HG02852 (cell line): ENCODE measurements around the gene PMEPA1.

Experiments used
- ATAC-seq: cut with Tn5 transposase; IDR thresholded peaks from one replicate; pipeline ENCODE4 v1.9.1; 2021; ENCODE audit warnings: mild to moderate bottlenecking, moderate library complexity; ENCODE audit not compliant: unreplicated experiment

The PMEPA1 gene

DNA sequence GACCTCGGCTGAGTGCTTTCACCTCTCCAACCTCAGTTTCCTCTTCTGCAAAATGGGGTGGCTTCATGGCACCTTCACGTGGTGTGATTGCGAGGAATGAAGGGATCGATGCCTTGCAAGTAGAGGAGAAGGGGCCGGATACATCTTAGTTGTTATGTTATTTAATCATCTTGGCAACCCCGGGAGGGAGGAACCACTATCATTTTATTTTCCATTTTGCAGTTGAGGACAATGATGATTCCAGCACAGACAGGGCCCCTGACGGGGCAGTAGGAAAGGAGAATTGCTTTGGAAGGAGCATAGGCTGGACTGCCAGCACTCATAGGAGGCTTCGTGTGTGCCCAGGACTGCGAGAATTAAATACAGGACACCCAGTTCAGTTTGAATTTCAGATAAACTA, 2.5 kb upstream of the PMEPA1 start:
- ATAC-seq = no peak

DNA sequence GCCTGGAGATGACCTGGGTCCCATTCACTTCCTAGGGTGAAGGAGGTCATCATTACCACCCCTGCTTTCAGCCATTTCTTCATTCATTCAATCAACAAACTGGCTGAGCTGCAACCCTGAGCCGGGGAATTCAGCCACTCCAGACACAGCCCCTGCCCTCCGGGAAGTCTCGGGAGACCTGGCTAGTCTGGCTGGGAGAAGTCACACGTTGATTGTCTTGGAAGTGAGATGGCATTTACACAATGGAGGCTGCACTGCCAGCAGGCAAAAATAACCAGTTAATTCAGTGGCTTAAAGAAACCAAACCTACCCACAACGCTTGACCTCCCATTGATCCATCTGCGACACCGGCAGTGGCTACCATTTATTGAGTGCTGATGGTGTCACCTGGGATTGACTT, 2.0 kb upstream of the PMEPA1 start:
- no peak for ATAC-seq

GRCh38 chr20:57711311-57711712, 1.5 kb upstream of the PMEPA1 start:
- ATAC-seq = no peak

DNA sequence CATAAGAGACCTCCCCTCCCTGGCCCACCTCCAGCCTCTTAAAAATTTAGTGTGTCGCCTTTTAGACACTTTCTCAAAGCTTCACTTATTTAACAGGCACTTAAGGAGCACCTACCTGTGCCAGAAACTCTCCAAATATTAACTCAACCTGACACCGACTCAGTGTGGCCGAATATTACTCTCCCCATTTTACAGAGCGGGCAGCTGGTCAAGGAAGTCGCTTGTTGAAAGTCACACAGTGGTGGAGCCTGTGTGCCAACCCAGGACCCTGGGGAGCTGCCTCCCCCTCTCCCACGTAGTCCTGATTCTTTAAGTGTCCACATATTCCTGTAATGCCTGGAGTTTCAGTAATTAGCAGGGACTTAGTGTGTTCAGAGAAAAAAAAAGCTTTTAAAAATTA, 1.0 kb upstream of the PMEPA1 start:
- ATAC-seq = no peak

DNA sequence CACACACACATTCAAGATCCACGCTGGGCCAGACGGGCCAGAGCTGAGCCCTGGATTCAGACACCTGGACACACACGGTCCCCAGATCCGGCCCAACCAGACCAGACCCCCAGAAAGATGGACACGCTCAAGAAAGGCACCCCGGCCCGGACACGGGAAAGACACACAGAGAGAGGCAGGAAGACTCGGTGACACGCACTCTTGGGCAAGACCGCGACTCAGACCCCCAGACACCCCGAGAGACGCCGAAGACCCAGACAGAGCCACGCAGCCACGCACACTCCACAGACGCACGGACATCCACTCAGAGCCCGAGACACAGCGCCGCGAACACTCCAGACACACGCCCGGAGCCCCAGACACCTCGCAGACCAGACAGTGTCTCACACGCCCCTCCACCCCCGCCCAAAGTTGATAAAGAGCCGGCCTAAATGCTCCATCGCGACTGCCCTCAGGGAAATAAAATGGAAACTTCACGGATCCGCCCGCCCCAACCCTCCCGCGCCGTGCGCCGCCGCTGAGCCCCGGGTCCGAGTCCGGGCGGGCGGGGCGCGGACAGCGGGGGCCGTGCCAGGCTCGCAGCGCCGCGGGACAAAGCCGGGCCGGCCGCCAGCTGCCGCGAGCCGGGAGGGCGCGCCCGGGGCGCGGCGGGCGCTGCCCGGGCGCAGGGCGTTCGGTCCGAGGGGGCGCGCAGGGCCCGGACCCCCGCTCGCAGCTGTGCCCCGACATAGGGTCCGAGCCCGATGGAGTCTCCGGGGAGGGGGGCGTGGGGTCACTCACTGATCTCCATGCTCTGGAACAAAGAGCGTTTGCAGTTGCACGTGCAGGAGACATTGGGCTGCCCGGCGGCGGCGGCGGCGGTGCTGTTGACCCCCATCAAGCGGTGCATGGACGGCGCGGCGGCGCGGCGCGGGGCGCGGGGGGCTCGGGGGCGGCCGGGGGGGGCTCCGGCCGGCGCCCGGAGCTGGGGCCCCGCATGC, 831 bp downstream of the PMEPA1 start:
- ATAC-seq = peak; percentile 3

DNA sequence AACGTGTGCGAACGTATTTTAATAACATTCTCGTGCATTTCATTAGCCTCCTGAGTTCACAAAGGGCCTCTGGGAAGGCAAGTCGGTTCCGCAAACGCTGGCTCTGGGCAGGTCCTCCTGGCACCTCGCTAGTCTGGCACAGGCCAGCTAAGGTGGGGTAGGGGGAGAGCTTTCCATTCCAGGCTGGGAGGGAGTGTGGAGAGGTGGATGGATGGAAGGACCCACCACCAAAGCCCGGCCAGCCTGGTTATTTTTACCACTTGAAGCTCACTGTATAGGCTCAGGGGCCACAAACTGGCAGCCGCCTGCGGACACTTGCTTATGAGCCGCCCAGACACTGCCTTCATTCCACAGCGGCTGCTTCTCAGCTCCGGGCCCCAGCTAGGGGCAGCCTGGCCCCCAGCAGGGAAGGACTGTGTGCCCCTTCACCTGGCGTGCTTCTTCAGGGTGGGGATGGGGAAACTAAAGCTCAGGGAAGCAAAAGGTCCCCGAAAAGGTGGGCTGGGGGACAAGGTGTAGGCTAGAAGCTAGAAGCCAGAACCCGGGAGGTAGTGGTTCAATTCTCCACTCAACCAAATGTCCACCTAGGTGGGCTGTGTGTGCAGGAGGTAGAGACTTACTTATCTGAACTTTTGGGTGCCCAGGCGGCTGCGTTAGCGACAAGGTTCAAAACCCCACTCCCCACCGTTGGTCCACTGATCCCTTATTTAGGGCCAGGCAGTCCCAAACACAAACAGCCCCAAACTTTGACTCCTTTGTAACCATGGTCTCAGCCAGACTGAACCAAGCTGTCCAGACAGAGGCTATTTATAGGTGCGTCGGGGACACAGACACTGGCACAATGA, 1.7 kb downstream of the PMEPA1 start:
- ATAC-seq = no peak

DNA sequence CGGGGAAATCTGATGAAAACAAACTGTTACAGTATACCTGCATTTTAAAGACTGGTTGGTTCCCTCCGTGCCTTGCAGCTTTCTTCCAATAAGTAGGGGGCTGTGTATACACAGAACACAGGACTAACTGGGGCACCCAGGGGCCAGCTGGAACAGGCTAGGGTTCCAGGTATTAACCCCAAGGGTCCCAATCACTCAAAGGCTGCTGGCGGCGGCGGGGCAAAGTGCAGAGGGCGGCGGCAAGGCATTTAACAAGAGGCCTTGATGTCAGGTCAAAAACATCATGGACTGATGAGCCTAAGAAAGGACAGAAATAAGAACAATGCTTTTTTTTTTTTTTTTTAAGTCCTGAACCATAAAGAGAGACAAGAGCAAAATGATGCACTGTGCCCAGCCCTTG, 2.5 kb downstream of the PMEPA1 start:
- no peak for ATAC-seq

- no peak for ATAC-seq
These were observed 4.5 kb downstream of the PMEPA1 start for GRCh38 chr20:57705127-57705899.

GRCh38 chr20:57704245-57704644, 5.6 kb downstream of the PMEPA1 start:
- ATAC-seq = no peak

GRCh38 chr20:57703013-57703412, 6.8 kb downstream of the PMEPA1 start:
- no peak for ATAC-seq

DNA sequence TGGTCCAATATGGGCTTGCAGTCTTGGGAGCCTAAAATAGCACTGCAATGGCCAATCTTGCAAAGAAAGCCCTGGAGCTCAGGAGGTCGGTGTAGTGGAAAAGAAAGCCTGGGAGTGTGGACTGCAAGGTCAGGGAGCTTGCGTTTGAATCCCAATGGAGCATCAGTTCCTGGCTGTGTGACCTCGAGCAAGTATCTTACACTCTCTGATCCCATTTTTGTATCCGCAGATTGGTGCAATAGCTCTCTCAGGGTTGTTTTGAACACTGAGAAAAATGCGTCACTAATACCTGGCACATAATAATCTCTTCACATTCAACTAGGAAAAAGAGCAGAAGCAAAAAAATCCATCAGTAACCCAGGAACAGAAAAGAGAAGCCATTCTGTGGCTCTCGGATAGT, 7.3 kb downstream of the PMEPA1 start:
- no peak for ATAC-seq

DNA sequence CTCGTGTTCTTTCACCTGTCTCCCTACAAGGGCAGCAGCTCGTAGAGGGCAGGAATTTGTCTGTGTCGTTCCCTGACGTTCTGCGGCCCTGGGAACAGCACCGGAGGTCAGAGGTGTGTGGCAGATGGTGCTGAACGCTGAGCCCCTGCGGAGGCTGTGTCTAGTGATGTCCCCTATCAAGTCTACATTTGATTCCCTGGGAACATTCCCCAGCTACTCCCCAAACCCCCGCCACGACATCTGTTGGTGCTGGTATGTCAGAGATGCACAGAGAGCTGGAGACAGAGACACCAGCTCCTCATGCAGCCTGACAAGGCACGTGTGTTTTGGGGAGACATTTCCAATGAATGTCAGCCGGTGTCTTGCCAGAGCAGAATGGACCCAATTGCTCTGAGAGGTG, 7.7 kb downstream of the PMEPA1 start:
- ATAC-seq = no peak

DNA sequence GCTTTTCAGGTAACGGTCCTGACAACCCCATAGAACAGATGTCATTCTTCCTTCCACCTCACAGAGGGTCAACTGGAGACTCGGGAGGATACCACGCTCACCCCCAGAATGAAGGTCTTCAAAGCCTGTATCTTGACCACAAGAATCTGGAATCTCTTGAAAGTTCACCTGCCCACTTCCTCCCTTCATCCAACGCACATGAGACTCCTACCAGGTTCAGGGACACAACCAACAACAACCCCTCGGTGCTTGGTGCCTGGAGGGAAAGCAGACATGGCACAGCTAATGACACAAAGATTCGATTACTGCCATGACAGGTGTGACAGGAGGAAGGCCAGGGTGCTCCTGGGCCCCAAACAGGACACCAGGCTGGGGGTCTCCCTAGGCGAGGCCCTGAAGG, 8.2 kb downstream of the PMEPA1 start:
- no peak for ATAC-seq

- no peak for ATAC-seq
These were observed 8.7 kb downstream of the PMEPA1 start for GRCh38 chr20:57701090-57701489.

GRCh38 chr20:57699395-57699794, 10.4 kb downstream of the PMEPA1 start:
- peak; percentile 21 for ATAC-seq

DNA sequence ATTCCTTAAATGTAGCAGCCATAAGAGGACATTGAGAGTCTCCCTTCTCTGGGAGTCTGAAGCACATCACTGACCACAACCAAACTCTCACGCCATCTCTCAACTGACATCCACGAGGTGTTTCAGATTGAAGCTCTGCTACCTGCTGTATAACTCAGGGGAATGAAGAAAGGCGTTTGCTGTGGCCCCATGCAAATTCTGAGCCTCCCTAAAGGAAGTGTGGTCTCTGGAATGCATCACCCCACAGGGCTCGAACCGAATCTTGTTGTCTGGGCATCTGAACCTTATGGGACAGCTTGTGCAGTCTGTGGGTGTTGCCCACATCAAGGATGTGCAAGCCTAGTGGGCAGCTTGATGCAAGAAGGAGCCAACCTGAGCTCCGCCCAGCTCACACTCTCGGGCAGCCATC, 10.9 kb downstream of the PMEPA1 start:
- peak; percentile 49 for ATAC-seq

DNA sequence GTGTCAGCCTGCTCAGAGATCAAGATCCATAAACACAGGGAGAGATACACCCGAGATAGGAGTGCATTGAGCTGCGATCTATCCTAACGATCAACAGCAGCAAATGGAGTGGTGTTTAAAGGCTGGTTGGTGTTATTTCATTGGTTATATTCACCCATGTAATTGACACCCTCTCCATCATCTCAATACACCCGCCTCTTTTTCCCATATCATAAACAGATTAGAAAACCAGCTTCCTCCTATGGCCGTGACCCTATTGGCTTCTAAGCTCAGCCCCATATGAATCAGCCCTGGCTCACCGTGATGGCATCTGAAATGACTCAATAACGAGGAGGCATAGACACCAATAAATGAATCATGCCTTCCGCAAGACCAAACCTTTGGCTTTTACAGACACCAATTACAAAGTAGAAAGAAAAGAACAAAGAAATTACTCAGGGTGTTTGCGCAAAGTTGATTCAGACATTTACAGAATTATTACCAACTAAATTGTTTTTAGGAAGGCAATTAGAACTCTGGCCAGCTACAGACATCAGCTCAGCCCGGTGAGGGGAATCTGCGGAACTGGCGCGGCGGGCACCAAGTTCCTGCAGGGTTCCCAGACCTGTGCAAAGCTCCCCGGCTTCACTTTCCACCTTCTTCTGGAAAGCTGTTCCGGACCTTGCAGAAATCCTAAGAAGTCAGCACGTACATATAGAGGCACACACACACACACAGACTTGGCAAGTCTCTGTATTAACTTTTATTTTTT, 11.5 kb downstream of the PMEPA1 start:
- no peak for ATAC-seq

DNA sequence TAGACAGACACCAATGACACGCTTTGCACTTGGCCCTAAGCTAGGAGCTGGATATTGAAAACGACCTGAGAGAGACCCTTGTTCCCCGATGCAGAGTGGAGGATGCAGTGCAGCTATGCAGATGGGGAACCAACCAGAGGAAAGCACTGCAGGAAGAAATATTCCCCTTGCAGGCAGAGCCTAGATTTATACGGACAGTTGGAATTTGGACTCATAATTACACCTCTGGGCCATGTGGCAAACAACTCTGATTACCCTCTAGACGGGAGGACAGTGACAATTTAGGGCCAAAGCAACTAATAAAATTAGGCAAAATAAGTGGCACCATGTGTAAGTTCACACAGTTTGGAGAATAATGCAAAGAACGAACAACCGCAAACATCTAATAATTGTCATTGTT, 12.3 kb downstream of the PMEPA1 start:
- ATAC-seq = no peak

- no peak for ATAC-seq
These were observed 13.3 kb downstream of the PMEPA1 start for GRCh38 chr20:57696401-57696961.

DNA sequence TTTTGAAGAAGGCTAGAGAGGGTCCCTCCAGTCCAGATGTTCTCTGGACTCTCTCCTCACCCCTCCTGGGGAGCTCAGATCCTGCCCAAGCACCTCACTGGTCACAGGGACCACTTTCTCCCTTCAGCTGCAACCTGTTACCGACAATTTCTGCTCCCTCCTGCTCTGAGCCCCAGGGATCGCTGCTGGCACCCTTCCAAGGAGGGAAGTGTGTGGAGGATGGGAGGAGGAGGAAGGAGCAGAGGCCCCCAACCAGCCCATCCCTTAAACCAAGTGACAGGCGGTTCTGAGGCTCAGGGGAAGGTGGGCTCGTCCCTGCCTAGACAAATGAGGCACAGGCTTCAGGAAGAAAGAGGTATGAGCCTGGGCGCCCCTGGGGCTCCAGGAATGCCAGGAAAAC, 13.9 kb downstream of the PMEPA1 start:
- no peak for ATAC-seq
